ENCODE data around the gene RARG. TPM values are rescaled to one million over a fixed set of nuclear protein-coding genes. Genes with fewer than 3 reads are reported as not detected.

RARG gene
- total and polyA plus RNA-seq, 11 donors: 6.4 to 22.5 (median 14.4) TPM

GRCh38 chr12:53173085-53173715, 58.8 kb downstream of the RARG start:
- H3K27ac ChIP-seq: no peak overlapping the region
- H3K27me3 ChIP-seq: no peaks in the 10 kb centered on the region
- no peak overlapping the region for H3K4me3 ChIP-seq
- no peaks in the 10 kb centered on the region for H3K9me3 ChIP-seq
- peaks cover 0 to 6% (median 0%) of the 10 kb centered on the region in 12 donors for H3K4me1 ChIP-seq
- no peak for TF ChIP-seq CTCF (IDR thresholded peaks at IDR 0.05)
- TF ChIP-seq POLR2A (IDR thresholded peaks at IDR 0.05): no peak
- no peak for ATAC-seq
- peaks cover 0 to 33% (median 12%) of the 10 kb centered on the region in 9 donors for H3K36me3 ChIP-seq
- DNase-seq: no peak
- intact Hi-C loops (cut with DNase I): no loop called here
- WGBS, 4 donors: 88 to 96% (median 93%) methylated on average over 7 to 10 of the region's 10 CpGs

- H3K27ac ChIP-seq: peak overlapping the region in 1 of 12 donors; percentile 30
- no peaks in the 10 kb centered on the region for H3K9me3 ChIP-seq
- intact Hi-C loops (cut with DNase I): no loop called here
- no peak for TF ChIP-seq POLR2A (IDR thresholded peaks at IDR 0.05)
- TF ChIP-seq CTCF (IDR thresholded peaks at IDR 0.05): no peak
- peaks cover 0 to 33% (median 20%) of the 10 kb centered on the region in 9 donors for H3K36me3 ChIP-seq
- H3K4me3 ChIP-seq: no peak overlapping the region
- DNase-seq (no peak), ATAC-seq (no peak)
- peaks cover 0 to 6% (median 0%) of the 10 kb centered on the region in 12 donors for H3K4me1 ChIP-seq
- H3K27me3 ChIP-seq: no peaks in the 10 kb centered on the region
- WGBS, 4 donors: 91 to 96% (median 93%) methylated on average over 11 of the region's 11 CpGs
Measured at GRCh38 chr12:53172352-53172751, 59.7 kb downstream of the RARG start.

- TF ChIP-seq POLR2A (IDR thresholded peaks at IDR 0.05): no peak
- no peak for TF ChIP-seq CTCF (IDR thresholded peaks at IDR 0.05)
- H3K27me3 ChIP-seq: no peaks in the 10 kb centered on the region
- no peak overlapping the region for H3K4me3 ChIP-seq
- WGBS, 4 donors: 54 to 61% (median 57%) methylated on average over 10 of the region's 10 CpGs
- no peak for ATAC-seq
- no peak for DNase-seq
- no peaks in the 10 kb centered on the region for H3K9me3 ChIP-seq
- peak overlapping the region in 1 of 12 donors; percentile 30 for H3K27ac ChIP-seq
- intact Hi-C loops (cut with DNase I): no loop called here
- peaks cover 0 to 6% (median 0%) of the 10 kb centered on the region in 12 donors for H3K4me1 ChIP-seq
- peaks cover 0 to 36% (median 22%) of the 10 kb centered on the region in 9 donors for H3K36me3 ChIP-seq
Measured at GRCh38 chr12:53171725-53172329, 60.2 kb downstream of the RARG start.

- Histone ChIP-seq H3K27ac (peak overlapping the region in 1 of 12 donors; percentile 30), H3K4me3 (no peak overlapping the region), H3K9me3 (no peaks in the 10 kb centered on the region), H3K4me1 (peaks cover 0 to 6% (median 0%) of the 10 kb centered on the region in 12 donors), H3K36me3 (peaks cover 0 to 37% (median 22%) of the 10 kb centered on the region in 9 donors), H3K27me3 (no peaks in the 10 kb centered on the region)
- no peak for TF ChIP-seq POLR2A (IDR thresholded peaks at IDR 0.05)
- no peak for TF ChIP-seq CTCF (IDR thresholded peaks at IDR 0.05)
- ATAC-seq: no peak
- intact Hi-C loops (cut with DNase I): no loop called here
- DNase-seq: no peak
- WGBS, 4 donors: 72 to 88% (median 85%) methylated on average over 9 to 14 of the region's 14 CpGs
Measured at GRCh38 chr12:53170876-53171724, 60.9 kb downstream of the RARG start.

All from heart left ventricle (tissue), 16 donors.